OCI-LY3 (cell line): Measurements from ENCODE around the gene CCDC92.

Source experiments
- CTCF ChIP-seq: fragments of 200-600, 300-600 bp; sonication (generic); IDR thresholded peaks from 2 replicates; pipeline ENCODE4 v1.5.1; 2014; ENCODE audit warnings: antibody characterized with exemption, low read length, low read depth
- EZH2phosphoT487 ChIP-seq: fragments of 200-600 bp; shearing (Covaris generic); IDR thresholded peaks from 2 replicates; pipeline ENCODE4 v1.6.1; 2018; ENCODE audit warnings: antibody characterized with exemption, mixed run types, low read depth

GRCh38 chr12:124008595-124008994 lies 36.0 kb upstream of the CCDC92 start:
- no peak for TF ChIP-seq CTCF
- TF ChIP-seq EZH2phosphoT487 = no peak
